Neuron (in vitro differentiated cells): ENCODE data around the gene DTD1.

Experiments
- H2AFZ ChIP-seq: one replicate; pipeline ENCODE4 v1.6.1; 2013; ENCODE audit warnings: low read depth, mild to moderate bottlenecking, inconsistent platforms, low read length, moderate library complexity
- H3K27me3 ChIP-seq: one replicate; pipeline ENCODE4 v1.6.1; 2013; ENCODE audit warnings: low read length; ENCODE audit not compliant: insufficient read depth
- H3K36me3 ChIP-seq: one replicate; pipeline ENCODE4 v1.6.1; 2013; ENCODE audit warnings: low read length; ENCODE audit not compliant: insufficient read depth
- H3K4me1 ChIP-seq: one replicate; pipeline ENCODE4 v1.6.1; 2013; ENCODE audit warnings: low read length; ENCODE audit not compliant: insufficient read depth
- H3K4me3 ChIP-seq: 2 replicates; pipeline ENCODE4 v1.5.1; 2013; ENCODE audit warnings: mild to moderate bottlenecking, low read length, moderate library complexity
- H3K9me3 ChIP-seq: one replicate; pipeline ENCODE4 v1.6.1; 2013; ENCODE audit warnings: low read length

DTD1 gene

DNA sequence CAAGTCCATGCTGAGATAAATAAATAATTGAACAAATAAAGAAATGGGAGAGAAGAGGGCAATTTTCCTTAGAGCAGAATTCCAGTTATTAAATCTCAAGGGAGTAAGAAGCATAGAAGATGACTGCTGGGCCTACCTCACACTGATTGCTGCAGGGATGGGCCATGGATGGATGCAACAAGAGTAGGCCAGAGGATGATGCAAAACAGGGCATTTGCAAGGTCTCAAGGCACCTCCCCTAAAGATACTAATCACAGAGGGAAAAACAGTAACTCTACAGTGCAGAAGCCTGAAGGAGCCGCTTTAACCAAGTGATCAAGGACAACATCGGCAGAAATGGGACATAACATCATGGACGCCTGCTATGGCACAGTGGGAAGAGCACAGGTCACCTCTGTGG, 224.1 kb downstream of the DTD1 start:
- H2AFZ ChIP-seq, result no peak overlapping the region
- no peaks in the 10 kb centered on the region for H3K27me3 ChIP-seq
- no peaks in the 10 kb centered on the region for H3K9me3 ChIP-seq

GRCh38 chr20:18813483-18813882, 225.6 kb downstream of the DTD1 start, which contains the start of gene SCP2D1:
Gene SCP2D1, plus strand, starts transcription at chr20:18813783. Its CDS starts 33 bp downstream, at chr20:18813816.
- Histone ChIP-seq H3K36me3 (no peaks in the 10 kb centered on the region), H3K4me3 (no peak within 1 kb of the TSS), H3K27me3 (no peaks in the 10 kb centered on the region), H2AFZ (no peak within 1 kb of the TSS), H3K9me3 (no peaks in the 10 kb centered on the region), H3K4me1 (no peaks in the 10 kb centered on the region)

More for the DNA sequence above, 224.1 kb downstream of the DTD1 start:
- Histone ChIP-seq H3K4me1 (no peaks in the 10 kb centered on the region), H3K4me3 (no peak overlapping the region), H3K36me3 (no peaks in the 10 kb centered on the region)

GRCh38 chr20:18815194-18815942, 227.5 kb downstream of the DTD1 start:
- Histone ChIP-seq H3K4me1 (no peaks in the 10 kb centered on the region), H3K9me3 (peaks cover 4% of the 10 kb centered on the region), H2AFZ (no peak overlapping the region), H3K4me3 (no peak overlapping the region), H3K36me3 (no peaks in the 10 kb centered on the region), H3K27me3 (no peaks in the 10 kb centered on the region)
